ENCODE results near the gene HEYL. TPM values are rescaled to one million over a fixed set of nuclear protein-coding genes. Genes with fewer than 3 reads are reported as not detected.

HEYL gene
- total RNA-seq, 1 donor from 2014 or later, result 1.1 TPM

- peaks cover 4% of the 10 kb centered on the region for H4K20me1 ChIP-seq (ENCODE audit: insufficient read depth, low read length)
- H3K4me3 Mint-ChIP-seq (ENCODE audit: unreplicated experiment), result no peak overlapping the region
- peaks cover 11% of the 10 kb centered on the region for H3K36me3 Mint-ChIP-seq (ENCODE audit: low read depth, unreplicated experiment)
- peaks cover 4% of the 10 kb centered on the region for H3K4me1 ChIP-seq (ENCODE audit: insufficient read depth, low read length)
- no peaks in the 10 kb centered on the region for H3K36me3 ChIP-seq (ENCODE audit: insufficient read depth, low read length)
- no peak overlapping the region for H2AFZ ChIP-seq (ENCODE audit: low read depth, low read length)
- no peaks in the 10 kb centered on the region for H3K9me3 ChIP-seq (ENCODE audit: insufficient read depth, low read depth, low read length)
- H3K27ac ChIP-seq (ENCODE audit: low read depth, low read length), result no peak overlapping the region
- no peaks in the 10 kb centered on the region for H3K9me3 Mint-ChIP-seq (ENCODE audit: unreplicated experiment)
- no peak for FAIRE-seq
- peaks cover 75% of the 10 kb centered on the region for H3K27me3 Mint-ChIP-seq (ENCODE audit: low read depth, unreplicated experiment)
- no peaks in the 10 kb centered on the region for H3K79me2 ChIP-seq (ENCODE audit: insufficient read depth, low read length)
- no peak overlapping the region for H3K27ac Mint-ChIP-seq (ENCODE audit: unreplicated experiment)
- no peaks in the 10 kb centered on the region for H3K4me1 Mint-ChIP-seq (ENCODE audit: low read depth, unreplicated experiment)
- H3K27me3 ChIP-seq (ENCODE audit: insufficient read depth, low read length), result peaks cover 60% of the 10 kb centered on the region
- DNase-seq (ENCODE audit: low read depth), result no peak
- H3K9ac ChIP-seq (ENCODE audit: low read length), result no peak overlapping the region
- no peak overlapping the region for H3K4me2 ChIP-seq (ENCODE audit: low read length)
- TF ChIP-seq CTCF (IDR thresholded peaks at IDR 0.05; ENCODE audit: insufficient read depth, low read depth, low read length) (no peak), EZH2 (IDR thresholded peaks at IDR 0.05; ENCODE audit: insufficient read depth, low read length) (no peak)
- no peak overlapping the region for H3K4me3 ChIP-seq (ENCODE audit: insufficient read depth, low read depth, low read length)
These were observed 3.6 kb downstream of the HEYL start for GRCh38 chr1:39635871-39636210.

GRCh38 chr1:39635205-39635870 lies 4.1 kb downstream of the HEYL start:
- H3K27me3 ChIP-seq (ENCODE audit: insufficient read depth, low read length), result peaks cover 65% of the 10 kb centered on the region
- DNase-seq (ENCODE audit: low read depth), result no peak
- H3K27ac Mint-ChIP-seq (ENCODE audit: unreplicated experiment), result no peak overlapping the region
- no peak overlapping the region for H2AFZ ChIP-seq (ENCODE audit: low read depth, low read length)
- peaks cover 14% of the 10 kb centered on the region for H3K36me3 Mint-ChIP-seq (ENCODE audit: low read depth, unreplicated experiment)
- H3K4me2 ChIP-seq (ENCODE audit: low read length), result no peak overlapping the region
- no peak overlapping the region for H3K27ac ChIP-seq (ENCODE audit: low read depth, low read length)
- H3K9me3 ChIP-seq (ENCODE audit: insufficient read depth, low read depth, low read length), result no peaks in the 10 kb centered on the region
- H3K9me3 Mint-ChIP-seq (ENCODE audit: unreplicated experiment), result no peaks in the 10 kb centered on the region
- H3K4me3 Mint-ChIP-seq (ENCODE audit: unreplicated experiment), result no peak overlapping the region
- no peak for TF ChIP-seq CTCF (IDR thresholded peaks at IDR 0.05; ENCODE audit: insufficient read depth, low read depth, low read length)
- TF ChIP-seq EZH2 (IDR thresholded peaks at IDR 0.05; ENCODE audit: insufficient read depth, low read length), result no peak
- no peaks in the 10 kb centered on the region for H3K79me2 ChIP-seq (ENCODE audit: insufficient read depth, low read length)
- no peak overlapping the region for H3K4me3 ChIP-seq (ENCODE audit: insufficient read depth, low read depth, low read length)
- H3K36me3 ChIP-seq (ENCODE audit: insufficient read depth, low read length), result no peaks in the 10 kb centered on the region
- H3K4me1 ChIP-seq (ENCODE audit: insufficient read depth, low read length), result peaks cover 4% of the 10 kb centered on the region
- no peak for FAIRE-seq
- H3K4me1 Mint-ChIP-seq (ENCODE audit: low read depth, unreplicated experiment), result no peaks in the 10 kb centered on the region
- no peak overlapping the region for H3K9ac ChIP-seq (ENCODE audit: low read length)
- peaks cover 4% of the 10 kb centered on the region for H4K20me1 ChIP-seq (ENCODE audit: insufficient read depth, low read length)
- H3K27me3 Mint-ChIP-seq (ENCODE audit: low read depth, unreplicated experiment), result peaks cover 75% of the 10 kb centered on the region

GRCh38 chr1:39633422-39633821 lies 6.0 kb downstream of the HEYL start:
- H3K27me3 ChIP-seq (ENCODE audit: insufficient read depth, low read length), result peaks cover 64% of the 10 kb centered on the region
- DNase-seq (ENCODE audit: low read depth) (no peak), FAIRE-seq (no peak)
- Mint-ChIP-seq H3K9me3 (ENCODE audit: unreplicated experiment) (peaks cover 2% of the 10 kb centered on the region), H3K27me3 (ENCODE audit: low read depth, unreplicated experiment) (peaks cover 73% of the 10 kb centered on the region), H3K27ac (ENCODE audit: unreplicated experiment) (peak overlapping the region; percentile 15), H3K4me1 (ENCODE audit: low read depth, unreplicated experiment) (no peaks in the 10 kb centered on the region), H3K4me3 (ENCODE audit: unreplicated experiment) (no peak overlapping the region), H3K36me3 (ENCODE audit: low read depth, unreplicated experiment) (peaks cover 20% of the 10 kb centered on the region)
- no peak overlapping the region for H3K9ac ChIP-seq (ENCODE audit: low read length)
- no peaks in the 10 kb centered on the region for H3K36me3 ChIP-seq (ENCODE audit: insufficient read depth, low read length)
- H3K27ac ChIP-seq (ENCODE audit: low read depth, low read length), result no peak overlapping the region
- H3K4me3 ChIP-seq (ENCODE audit: insufficient read depth, low read depth, low read length), result no peak overlapping the region
- no peak overlapping the region for H2AFZ ChIP-seq (ENCODE audit: low read depth, low read length)
- H3K9me3 ChIP-seq (ENCODE audit: insufficient read depth, low read depth, low read length), result no peaks in the 10 kb centered on the region
- peaks cover 4% of the 10 kb centered on the region for H4K20me1 ChIP-seq (ENCODE audit: insufficient read depth, low read length)
- H3K79me2 ChIP-seq (ENCODE audit: insufficient read depth, low read length), result no peaks in the 10 kb centered on the region
- TF ChIP-seq EZH2 (IDR thresholded peaks at IDR 0.05; ENCODE audit: insufficient read depth, low read length), result no peak
- TF ChIP-seq CTCF (IDR thresholded peaks at IDR 0.05; ENCODE audit: insufficient read depth, low read depth, low read length), result no peak
- peak overlapping the region; percentile 65 for H3K4me2 ChIP-seq (ENCODE audit: low read length)
- H3K4me1 ChIP-seq (ENCODE audit: insufficient read depth, low read length), result peaks cover 4% of the 10 kb centered on the region
